HCT116 (cell line): ENCODE results near the gene INS.

ENCODE experiments used
- EZH2 ChIP-seq: fragments of 200-600 bp; sonication (generic); IDR thresholded peaks from 2 replicates; pipeline ENCODE4 v1.6.1; 2017; ENCODE audit warnings: antibody characterized with exemption, mixed run types
- EZH2phosphoT487 ChIP-seq: fragments of 200-600 bp; IDR thresholded peaks from 2 replicates; pipeline ENCODE4 v1.6.1; 2018; ENCODE audit warnings: antibody characterized with exemption, borderline replicate concordance
- JUND ChIP-seq: IDR thresholded peaks from 2 replicates; pipeline ENCODE4 v1.6.1; 2012
- POLR2AphosphoS5 ChIP-seq: IDR thresholded peaks from 2 replicates; pipeline ENCODE4 v1.6.1; 2011; ENCODE audit warnings: mild to moderate bottlenecking, low read depth, low read length, moderate library complexity
- TF ChIP-seq, protein P1 (sequence below), 3 experiments: fragments of 200-600 bp in 1 of 3; sonication (generic) in 1 of 3; IDR thresholded peaks in 2 of 3; conservative IDR thresholded peaks in 1 of 3; 2 replicates each; pipeline ENCODE4 v1.5.1; 2012 to 2017; ENCODE audit warnings: low read depth in 2 of 3, low read length in 2 of 3, antibody characterized with exemption in 1 of 3, borderline replicate concordance in 1 of 3, control low read depth in 1 of 3, mild to moderate bottlenecking in 1 of 3, mixed read lengths in 1 of 3, mixed run types in 1 of 3, moderate library complexity in 1 of 3; ENCODE audit not compliant: insufficient read depth in 1 of 3

DNA sequence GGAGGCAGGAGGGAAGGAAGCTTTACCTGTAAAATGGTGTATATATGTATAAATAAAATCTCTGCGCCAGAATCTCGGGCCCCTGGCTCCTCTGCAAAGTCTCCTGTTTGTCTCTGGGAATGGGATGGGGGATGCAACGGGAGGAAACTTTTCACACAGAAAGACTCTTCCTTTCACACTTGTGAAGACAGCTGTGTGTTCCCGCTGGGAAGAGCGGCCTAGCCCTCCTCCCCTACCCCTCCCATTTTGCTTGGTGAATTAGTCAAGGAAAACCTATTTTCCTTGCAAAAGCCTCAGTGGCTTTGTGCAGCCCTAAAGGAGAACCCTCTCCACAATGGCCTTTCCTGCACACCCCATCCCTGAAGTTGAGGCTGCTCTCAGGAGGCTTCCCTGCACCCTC is 12.4 kb downstream of the INS start:
- TF ChIP-seq JUND, result no peak
- no peak for TF ChIP-seq POLR2AphosphoS5
- TF ChIP-seq, protein P1, sequence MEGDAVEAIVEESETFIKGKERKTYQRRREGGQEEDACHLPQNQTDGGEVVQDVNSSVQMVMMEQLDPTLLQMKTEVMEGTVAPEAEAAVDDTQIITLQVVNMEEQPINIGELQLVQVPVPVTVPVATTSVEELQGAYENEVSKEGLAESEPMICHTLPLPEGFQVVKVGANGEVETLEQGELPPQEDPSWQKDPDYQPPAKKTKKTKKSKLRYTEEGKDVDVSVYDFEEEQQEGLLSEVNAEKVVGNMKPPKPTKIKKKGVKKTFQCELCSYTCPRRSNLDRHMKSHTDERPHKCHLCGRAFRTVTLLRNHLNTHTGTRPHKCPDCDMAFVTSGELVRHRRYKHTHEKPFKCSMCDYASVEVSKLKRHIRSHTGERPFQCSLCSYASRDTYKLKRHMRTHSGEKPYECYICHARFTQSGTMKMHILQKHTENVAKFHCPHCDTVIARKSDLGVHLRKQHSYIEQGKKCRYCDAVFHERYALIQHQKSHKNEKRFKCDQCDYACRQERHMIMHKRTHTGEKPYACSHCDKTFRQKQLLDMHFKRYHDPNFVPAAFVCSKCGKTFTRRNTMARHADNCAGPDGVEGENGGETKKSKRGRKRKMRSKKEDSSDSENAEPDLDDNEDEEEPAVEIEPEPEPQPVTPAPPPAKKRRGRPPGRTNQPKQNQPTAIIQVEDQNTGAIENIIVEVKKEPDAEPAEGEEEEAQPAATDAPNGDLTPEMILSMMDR (IDR thresholded peaks at IDR 0.05 in 2 of 3, conservative IDR thresholded peaks at IDR 0.05 in 1 of 3; ENCODE audit: borderline replicate concordance in 1 of 3, insufficient read depth in 1 of 3, low read depth in 2 of 3, low read length in 2 of 3), result no peak
- no peak for TF ChIP-seq EZH2phosphoT487
- no peak for TF ChIP-seq EZH2
